Chondrocyte (in vitro differentiated cells): ENCODE measurements around the gene PRR30. TPM values are rescaled to one million over a fixed set of nuclear protein-coding genes. Genes with fewer than 3 reads are reported as not detected.
A peak's percentile ranks its signal among the peaks of the same experiment; 100 is the strongest.

Source experiments
- DNase-seq: peaks from one replicate; pipeline ENCODE4 v3.0.0; 2021; ENCODE audit warnings: mixed read lengths, low spot score
- H3K27ac Mint-ChIP-seq: one replicate; pipeline ENCODE4 v1.8.0; 2021; ENCODE audit warnings: mild to moderate bottlenecking, moderate library complexity, mixed read lengths; ENCODE audit not compliant: unreplicated experiment
- H3K27me3 Mint-ChIP-seq: 2 replicates; pipeline ENCODE4 v1.8.0; 2021; ENCODE audit warnings: low read depth, mixed read lengths
- H3K36me3 Mint-ChIP-seq: 2 replicates; pipeline ENCODE4 v1.8.0; 2021; ENCODE audit warnings: low read depth, mixed read lengths
- H3K4me1 Mint-ChIP-seq: 2 replicates; pipeline ENCODE4 v1.8.0; 2021; ENCODE audit warnings: low read depth, mild to moderate bottlenecking, mixed read lengths
- H3K4me3 Mint-ChIP-seq: one replicate; pipeline ENCODE4 v1.8.0; 2021; ENCODE audit warnings: mild to moderate bottlenecking, moderate library complexity, mixed read lengths; ENCODE audit not compliant: unreplicated experiment
- H3K9me3 Mint-ChIP-seq: 2 replicates; pipeline ENCODE4 v1.8.0; 2021; ENCODE audit warnings: low read depth, mixed read lengths
- total RNA-seq: library from RNA; stranded (reverse); gene quantifications from 3 replicates; pipeline ENCODE4 v1.2.1, GENCODE V29; 2021
- TF ChIP-seq, protein P1 (sequence below): fragments of 200-600 bp; sonication (generic); IDR thresholded peaks from 2 replicates; pipeline ENCODE4 v1.5.0; 2021; ENCODE audit warnings: antibody characterized with exemption, mild to moderate bottlenecking, moderate library complexity

PRR30 gene
- total RNA-seq, 1 donor from 2014 or later: not detected

DNA sequence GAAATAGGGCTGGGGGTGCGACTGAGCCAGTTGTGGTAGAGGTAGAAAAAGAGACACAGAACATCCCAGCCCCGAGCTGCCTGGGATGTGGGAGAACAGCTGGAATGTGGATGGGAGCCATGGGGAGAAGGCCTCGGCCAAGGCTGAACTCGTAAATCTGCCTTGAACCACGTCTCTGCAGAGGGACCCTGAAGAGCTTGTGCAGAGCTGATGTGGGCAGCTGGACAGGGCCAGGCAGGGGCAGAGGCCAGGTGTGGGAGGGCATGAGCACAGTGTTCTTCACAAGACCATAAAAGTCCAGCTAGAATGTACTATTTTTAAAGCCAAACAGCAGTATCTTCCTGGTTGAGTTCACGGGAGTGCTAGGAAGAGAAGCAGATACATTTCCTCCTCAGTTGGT is 15.3 kb upstream of the PRR30 start:
- Mint-ChIP-seq H3K9me3 (no peaks in the 10 kb centered on the region), H3K27ac (no peak overlapping the region), H3K4me3 (no peak overlapping the region), H3K36me3 (no peaks in the 10 kb centered on the region), H3K4me1 (no peaks in the 10 kb centered on the region), H3K27me3 (peaks cover 4% of the 10 kb centered on the region)
- no peak for DNase-seq
- TF ChIP-seq, protein P1, sequence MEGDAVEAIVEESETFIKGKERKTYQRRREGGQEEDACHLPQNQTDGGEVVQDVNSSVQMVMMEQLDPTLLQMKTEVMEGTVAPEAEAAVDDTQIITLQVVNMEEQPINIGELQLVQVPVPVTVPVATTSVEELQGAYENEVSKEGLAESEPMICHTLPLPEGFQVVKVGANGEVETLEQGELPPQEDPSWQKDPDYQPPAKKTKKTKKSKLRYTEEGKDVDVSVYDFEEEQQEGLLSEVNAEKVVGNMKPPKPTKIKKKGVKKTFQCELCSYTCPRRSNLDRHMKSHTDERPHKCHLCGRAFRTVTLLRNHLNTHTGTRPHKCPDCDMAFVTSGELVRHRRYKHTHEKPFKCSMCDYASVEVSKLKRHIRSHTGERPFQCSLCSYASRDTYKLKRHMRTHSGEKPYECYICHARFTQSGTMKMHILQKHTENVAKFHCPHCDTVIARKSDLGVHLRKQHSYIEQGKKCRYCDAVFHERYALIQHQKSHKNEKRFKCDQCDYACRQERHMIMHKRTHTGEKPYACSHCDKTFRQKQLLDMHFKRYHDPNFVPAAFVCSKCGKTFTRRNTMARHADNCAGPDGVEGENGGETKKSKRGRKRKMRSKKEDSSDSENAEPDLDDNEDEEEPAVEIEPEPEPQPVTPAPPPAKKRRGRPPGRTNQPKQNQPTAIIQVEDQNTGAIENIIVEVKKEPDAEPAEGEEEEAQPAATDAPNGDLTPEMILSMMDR: no peak

GRCh38 chr2:27152796-27153464 is 13.7 kb upstream of the PRR30 start:
- Mint-ChIP-seq H3K4me1 (no peaks in the 10 kb centered on the region), H3K27me3 (peaks cover 2% of the 10 kb centered on the region), H3K36me3 (no peaks in the 10 kb centered on the region), H3K27ac (no peak overlapping the region), H3K9me3 (no peaks in the 10 kb centered on the region), H3K4me3 (no peak overlapping the region)
- TF ChIP-seq, protein P1: no peak
- DNase-seq: no peak

DNA sequence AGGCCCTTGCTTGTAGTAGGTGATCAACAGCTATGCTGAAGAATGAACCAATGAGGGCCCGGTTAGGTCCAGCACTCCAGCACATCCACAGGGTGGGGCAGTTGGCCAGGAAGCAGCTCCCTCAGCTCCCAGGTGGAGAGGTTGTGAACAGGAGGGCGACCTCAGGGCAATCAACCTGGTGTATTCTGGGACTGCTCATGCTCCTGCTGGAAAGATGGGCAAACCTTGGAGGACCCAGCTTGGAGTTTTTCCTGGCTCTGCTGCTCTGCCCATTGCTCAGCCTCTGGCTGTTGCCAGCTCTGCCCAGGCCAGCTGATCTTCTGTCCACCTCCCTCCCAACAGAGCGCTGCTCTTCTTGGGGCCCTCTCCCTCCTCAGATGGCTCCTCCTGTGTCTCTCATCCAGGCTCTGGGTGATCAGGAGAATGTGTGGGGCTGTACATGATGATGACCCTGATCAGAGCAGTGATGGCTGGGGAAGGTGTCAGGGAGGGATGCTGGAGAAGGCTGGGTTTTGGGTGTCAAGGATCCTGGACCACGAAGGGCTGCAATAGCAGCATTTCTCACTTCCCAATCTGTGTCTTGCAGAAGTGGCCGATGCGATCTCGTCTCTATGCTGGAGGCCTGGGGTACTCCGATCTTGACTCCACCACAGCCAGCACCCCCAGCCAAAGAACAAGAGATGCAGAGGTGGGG is 13.0 kb upstream of the PRR30 start:
- H3K4me1 Mint-ChIP-seq: no peaks in the 10 kb centered on the region
- H3K36me3 Mint-ChIP-seq: no peaks in the 10 kb centered on the region
- H3K9me3 Mint-ChIP-seq: no peaks in the 10 kb centered on the region

DNA sequence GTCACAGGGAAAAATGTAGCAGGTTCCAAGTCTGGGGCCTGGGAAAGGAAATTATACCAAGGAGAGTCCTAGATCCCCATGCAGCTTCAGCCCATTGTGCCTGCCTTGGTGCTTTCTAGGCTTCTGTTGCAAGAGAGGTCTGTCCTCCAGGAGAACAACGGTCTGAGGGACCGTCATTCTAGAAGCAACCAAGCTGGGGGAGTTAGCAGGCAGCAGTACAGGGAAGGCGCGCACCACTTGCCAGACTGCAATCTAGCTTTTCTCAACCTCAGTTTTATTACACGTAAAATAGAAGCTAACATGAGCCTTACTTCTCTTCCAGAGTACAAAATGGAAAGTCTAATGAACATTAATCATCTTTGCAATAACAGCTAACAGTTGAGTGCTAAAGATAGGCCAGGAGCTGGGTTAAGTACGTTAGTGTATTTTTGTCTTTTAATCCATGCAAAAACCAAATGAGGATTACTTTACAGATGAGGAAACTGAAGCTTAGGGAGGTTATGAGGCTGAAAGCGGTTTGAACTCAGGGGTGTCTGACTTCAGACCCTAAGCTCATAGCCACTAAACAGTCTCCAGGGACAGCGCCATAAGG is 11.5 kb upstream of the PRR30 start:
- H3K4me1 Mint-ChIP-seq: no peaks in the 10 kb centered on the region
- no peak overlapping the region for H3K27ac Mint-ChIP-seq
- H3K36me3 Mint-ChIP-seq: no peaks in the 10 kb centered on the region
- peaks cover 8% of the 10 kb centered on the region for H3K27me3 Mint-ChIP-seq
- TF ChIP-seq, protein P1: no peak
- H3K9me3 Mint-ChIP-seq: no peaks in the 10 kb centered on the region
- no peak overlapping the region for H3K4me3 Mint-ChIP-seq
- DNase-seq: no peak

More for the DNA sequence above, 13.0 kb upstream of the PRR30 start:
- TF ChIP-seq, protein P1: no peak
- Mint-ChIP-seq H3K27ac (no peak overlapping the region), H3K27me3 (peaks cover 4% of the 10 kb centered on the region), H3K4me3 (no peak overlapping the region)
- DNase-seq: no peak

- no peak overlapping the region for H3K4me3 Mint-ChIP-seq
- TF ChIP-seq, protein P1: no peak
- DNase-seq: peak; percentile 90
Measured at GRCh38 chr2:27149570-27150405, 10.6 kb upstream of the PRR30 start.

More at GRCh38 chr2:27149570-27150405, 10.6 kb upstream of the PRR30 start:
- H3K9me3 Mint-ChIP-seq: no peaks in the 10 kb centered on the region
- H3K27ac Mint-ChIP-seq: no peak overlapping the region
- peaks cover 11% of the 10 kb centered on the region for H3K27me3 Mint-ChIP-seq
- H3K4me1 Mint-ChIP-seq: no peaks in the 10 kb centered on the region
- H3K36me3 Mint-ChIP-seq: no peaks in the 10 kb centered on the region
